ENCODE results near the gene PRDM2. TPM values are rescaled to one million over a fixed set of nuclear protein-coding genes. Genes with fewer than 3 reads are reported as not detected.

PRDM2 gene
- total and polyA plus RNA-seq, 2 experiments from 2014 or later: 19.1 to 26.0 TPM

DNA sequence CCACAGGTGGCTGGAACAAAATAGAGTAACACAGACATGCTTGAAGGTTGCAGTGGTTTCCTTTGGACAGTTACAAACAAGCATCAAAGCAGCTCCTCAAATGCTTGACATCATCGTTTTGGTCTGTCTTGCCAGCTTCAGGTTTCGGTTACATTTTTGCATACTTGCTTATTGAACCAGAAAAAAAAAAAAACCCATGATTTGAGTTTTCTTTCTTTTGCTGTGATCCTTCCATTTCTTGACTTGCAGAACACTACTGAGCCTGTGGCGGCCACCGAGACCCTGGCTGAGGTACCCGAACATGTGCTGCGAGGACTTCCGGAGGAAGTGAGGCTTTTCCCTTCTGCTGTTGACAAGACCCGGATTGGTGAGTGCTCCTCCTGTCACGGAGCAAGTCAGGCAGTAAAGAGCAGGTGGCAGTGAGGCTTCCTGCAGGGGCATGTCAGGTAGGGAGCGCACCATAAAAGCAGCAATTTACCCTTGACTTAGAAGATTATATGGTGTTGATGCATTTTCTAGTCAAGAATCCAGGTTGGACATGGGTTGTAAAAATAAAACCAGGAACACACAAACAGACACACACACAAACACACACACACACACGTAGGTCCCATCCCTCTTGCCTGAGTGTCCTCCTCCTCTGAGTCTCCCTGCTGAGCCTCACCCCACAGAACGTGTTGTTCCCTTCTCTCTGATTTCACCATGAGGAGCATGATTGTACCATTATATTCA is 30.9 kb downstream of the PRDM2 start:
- Histone ChIP-seq H3K27me3 (no peaks in the 10 kb centered on the region), H3K4me1 (ENCODE audit: low read depth) (peaks cover 6% of the 10 kb centered on the region), H3K4me3 (no peak overlapping the region), H3K36me3 (no peaks in the 10 kb centered on the region), H3K27ac (no peak overlapping the region), H3K9me3 (ENCODE audit: low read depth) (no peaks in the 10 kb centered on the region)
- DNase-seq (ENCODE audit: low read depth in 1 of 2, low spot score in 1 of 2): no peak
- TF ChIP-seq, protein P1, sequence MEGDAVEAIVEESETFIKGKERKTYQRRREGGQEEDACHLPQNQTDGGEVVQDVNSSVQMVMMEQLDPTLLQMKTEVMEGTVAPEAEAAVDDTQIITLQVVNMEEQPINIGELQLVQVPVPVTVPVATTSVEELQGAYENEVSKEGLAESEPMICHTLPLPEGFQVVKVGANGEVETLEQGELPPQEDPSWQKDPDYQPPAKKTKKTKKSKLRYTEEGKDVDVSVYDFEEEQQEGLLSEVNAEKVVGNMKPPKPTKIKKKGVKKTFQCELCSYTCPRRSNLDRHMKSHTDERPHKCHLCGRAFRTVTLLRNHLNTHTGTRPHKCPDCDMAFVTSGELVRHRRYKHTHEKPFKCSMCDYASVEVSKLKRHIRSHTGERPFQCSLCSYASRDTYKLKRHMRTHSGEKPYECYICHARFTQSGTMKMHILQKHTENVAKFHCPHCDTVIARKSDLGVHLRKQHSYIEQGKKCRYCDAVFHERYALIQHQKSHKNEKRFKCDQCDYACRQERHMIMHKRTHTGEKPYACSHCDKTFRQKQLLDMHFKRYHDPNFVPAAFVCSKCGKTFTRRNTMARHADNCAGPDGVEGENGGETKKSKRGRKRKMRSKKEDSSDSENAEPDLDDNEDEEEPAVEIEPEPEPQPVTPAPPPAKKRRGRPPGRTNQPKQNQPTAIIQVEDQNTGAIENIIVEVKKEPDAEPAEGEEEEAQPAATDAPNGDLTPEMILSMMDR (IDR thresholded peaks at IDR 0.05; ENCODE audit: low read depth, low read length): no peak

DNA sequence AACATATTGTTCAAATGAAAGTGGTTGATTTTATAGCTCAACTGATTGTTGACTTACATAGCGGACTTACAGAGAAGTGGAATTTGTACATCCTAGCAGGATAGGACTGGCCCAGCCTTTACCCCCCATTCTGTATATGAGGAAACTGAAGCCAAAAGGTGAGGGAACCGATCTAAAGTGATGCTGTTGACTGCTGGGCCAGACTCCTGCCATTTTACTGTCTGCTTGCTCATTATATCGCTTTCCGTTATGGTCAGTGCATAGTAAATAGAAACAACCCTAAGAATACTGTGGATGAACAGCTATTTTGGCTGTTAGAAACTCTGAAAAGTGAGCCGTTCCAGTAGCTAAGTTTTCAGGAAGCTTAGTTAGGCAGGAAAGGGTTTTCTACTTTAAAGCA is 31.9 kb downstream of the PRDM2 start:
- H3K27me3 ChIP-seq: no peaks in the 10 kb centered on the region
- H3K9me3 ChIP-seq (ENCODE audit: low read depth): no peaks in the 10 kb centered on the region
- no peak overlapping the region for H3K27ac ChIP-seq
- no peak for DNase-seq (ENCODE audit: low read depth in 1 of 2, low spot score in 1 of 2)
- H3K36me3 ChIP-seq: no peaks in the 10 kb centered on the region
- peaks cover 6% of the 10 kb centered on the region for H3K4me1 ChIP-seq (ENCODE audit: low read depth)
- TF ChIP-seq, protein P1 (IDR thresholded peaks at IDR 0.05; ENCODE audit: low read depth, low read length): no peak
- no peak overlapping the region for H3K4me3 ChIP-seq

DNA sequence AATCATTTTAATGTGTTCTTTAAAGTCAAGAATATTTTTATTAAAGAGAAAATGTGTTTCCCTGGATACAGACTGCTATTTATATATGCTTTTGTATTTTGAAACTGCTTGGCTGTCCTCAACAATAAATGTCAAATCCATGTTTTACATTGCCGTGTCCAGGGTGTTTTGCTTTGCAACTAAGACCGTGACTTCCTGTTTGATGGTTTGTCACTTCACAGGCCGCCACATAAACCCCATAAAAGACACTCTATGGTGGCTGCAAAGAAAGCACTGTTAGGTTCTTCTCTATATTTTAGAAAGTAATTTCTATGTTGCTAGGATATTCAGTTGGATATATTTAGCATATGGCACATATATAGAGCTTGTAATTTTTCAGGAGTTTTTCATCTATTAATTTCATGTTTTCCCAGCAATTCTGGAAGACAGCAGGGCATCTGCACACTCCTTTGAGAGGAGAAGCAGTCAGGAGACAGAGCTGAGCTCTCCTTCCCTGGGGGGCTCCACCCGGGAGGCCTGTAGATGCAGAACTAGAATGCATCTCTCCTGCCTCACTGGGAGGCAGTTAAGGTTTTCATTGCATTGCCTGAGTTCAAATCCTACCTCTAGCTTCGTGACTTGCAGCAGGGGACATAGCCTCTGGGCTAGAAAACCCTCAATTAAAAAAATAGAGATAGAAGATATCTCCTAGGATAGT is 33.1 kb downstream of the PRDM2 start:
- H3K36me3 ChIP-seq: no peaks in the 10 kb centered on the region
- H3K4me1 ChIP-seq (ENCODE audit: low read depth): peaks cover 6% of the 10 kb centered on the region
- no peak for DNase-seq (ENCODE audit: low read depth in 1 of 2, low spot score in 1 of 2)
- no peaks in the 10 kb centered on the region for H3K9me3 ChIP-seq (ENCODE audit: low read depth)
- H3K27ac ChIP-seq: no peak overlapping the region
- TF ChIP-seq, protein P1 (IDR thresholded peaks at IDR 0.05; ENCODE audit: low read depth, low read length): no peak
- H3K4me3 ChIP-seq: no peak overlapping the region
- no peaks in the 10 kb centered on the region for H3K27me3 ChIP-seq

DNA sequence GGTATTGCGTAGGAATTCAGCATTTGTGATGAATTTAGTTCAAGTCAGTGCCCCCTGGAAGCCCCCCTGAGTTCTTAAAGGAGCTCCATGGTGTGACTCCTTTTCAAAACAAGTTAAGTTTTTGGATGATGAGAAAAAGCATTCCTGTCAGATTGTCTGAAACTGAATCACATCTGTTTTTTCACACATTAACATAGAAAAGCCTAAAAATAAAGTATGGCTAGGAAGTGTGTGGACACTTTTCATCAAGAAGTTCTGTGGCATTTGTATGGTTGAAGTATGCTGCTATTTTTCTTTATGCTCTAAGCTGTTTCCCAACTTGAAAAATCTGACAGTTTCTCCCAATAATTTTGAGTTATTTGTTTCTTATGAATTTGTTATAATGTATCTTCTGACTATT is 33.7 kb downstream of the PRDM2 start:
- TF ChIP-seq, protein P1 (IDR thresholded peaks at IDR 0.05; ENCODE audit: low read depth, low read length): no peak
- no peak for DNase-seq (ENCODE audit: low read depth in 1 of 2, low spot score in 1 of 2)
- no peak overlapping the region for H3K4me3 ChIP-seq

DNA sequence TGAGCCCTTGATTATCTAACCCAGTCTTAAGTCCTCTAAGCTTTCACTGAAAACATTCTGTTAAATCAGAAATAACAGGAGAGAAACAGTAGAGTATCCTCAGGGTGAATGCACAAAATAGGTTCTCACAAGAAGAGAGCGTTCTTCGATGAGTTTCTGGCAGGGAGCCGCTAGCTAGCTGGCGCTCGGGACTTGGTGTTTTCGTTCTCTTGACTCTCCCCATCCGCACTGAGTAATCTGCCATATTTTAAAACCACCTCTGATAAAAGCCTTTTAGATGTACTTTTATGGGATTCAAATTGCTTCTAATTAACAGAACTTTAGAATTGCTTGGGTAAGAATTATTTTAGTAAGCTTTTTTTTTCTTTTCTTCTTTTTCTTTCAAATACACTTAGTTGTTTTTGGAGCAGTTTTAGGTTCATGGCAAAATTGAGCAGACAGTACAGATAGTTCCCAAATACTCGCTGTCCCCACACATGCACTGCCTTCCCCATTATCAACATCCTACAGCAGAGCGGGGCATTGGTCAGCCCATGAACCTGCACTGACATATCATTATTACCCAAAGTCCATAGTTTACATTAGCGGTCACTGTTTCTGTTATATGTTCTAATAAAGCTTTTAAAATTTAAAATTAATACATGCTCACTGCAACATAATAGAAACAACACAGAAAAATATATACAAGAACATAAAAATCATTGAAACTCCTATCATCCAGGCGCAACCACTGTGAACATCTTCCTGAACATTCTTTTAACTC is 35.4 kb downstream of the PRDM2 start:
- no peaks in the 10 kb centered on the region for H3K4me1 ChIP-seq (ENCODE audit: low read depth)
- TF ChIP-seq, protein P1 (IDR thresholded peaks at IDR 0.05; ENCODE audit: low read depth, low read length): no peak
- no peak overlapping the region for H3K27ac ChIP-seq
- no peaks in the 10 kb centered on the region for H3K9me3 ChIP-seq (ENCODE audit: low read depth)
- no peaks in the 10 kb centered on the region for H3K27me3 ChIP-seq
- no peaks in the 10 kb centered on the region for H3K36me3 ChIP-seq
- no peak for DNase-seq (ENCODE audit: low read depth in 1 of 2, low spot score in 1 of 2)
- H3K4me3 ChIP-seq: no peak overlapping the region

More for the DNA sequence above, 33.7 kb downstream of the PRDM2 start:
- H3K36me3 ChIP-seq: no peaks in the 10 kb centered on the region
- no peaks in the 10 kb centered on the region for H3K9me3 ChIP-seq (ENCODE audit: low read depth)
- H3K27me3 ChIP-seq: no peaks in the 10 kb centered on the region
- peaks cover 5% of the 10 kb centered on the region for H3K4me1 ChIP-seq (ENCODE audit: low read depth)
- no peak overlapping the region for H3K27ac ChIP-seq
